ENCODE data around the gene NECAB3.
"Not testable (repeated sequence)": the region's sequence is repeated elsewhere in the genome, so short reads cannot be mapped to it uniquely, and the experiment has no call there.

Gene NECAB3

DNA sequence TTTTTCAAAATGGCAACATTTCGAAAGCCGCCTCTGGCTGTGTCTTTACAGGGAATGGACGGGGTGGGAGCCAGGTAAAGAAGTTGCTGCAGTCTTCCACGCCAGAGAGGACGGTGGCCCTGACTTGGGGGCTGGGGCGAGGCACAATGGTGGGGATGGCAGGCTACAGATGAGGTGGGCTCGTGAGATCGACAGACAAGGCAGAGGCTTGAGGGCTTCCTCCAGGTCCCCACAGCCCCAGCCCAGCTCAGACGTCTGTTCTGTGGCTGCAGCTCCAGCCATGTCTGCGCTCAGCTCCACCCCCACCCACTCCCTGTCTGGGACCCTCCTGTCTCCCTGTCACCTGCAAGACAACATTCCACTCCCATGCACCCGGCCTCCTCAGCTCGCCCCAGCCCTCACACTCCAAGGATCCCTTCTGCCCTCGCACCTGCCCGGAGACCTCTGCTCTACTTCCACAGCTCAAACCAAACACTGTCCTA, 19.5 kb downstream of the NECAB3 start:
- peak overlapping the region; percentile 84 for H3K27ac Mint-ChIP-seq (ENCODE audit: low read depth)

DNA sequence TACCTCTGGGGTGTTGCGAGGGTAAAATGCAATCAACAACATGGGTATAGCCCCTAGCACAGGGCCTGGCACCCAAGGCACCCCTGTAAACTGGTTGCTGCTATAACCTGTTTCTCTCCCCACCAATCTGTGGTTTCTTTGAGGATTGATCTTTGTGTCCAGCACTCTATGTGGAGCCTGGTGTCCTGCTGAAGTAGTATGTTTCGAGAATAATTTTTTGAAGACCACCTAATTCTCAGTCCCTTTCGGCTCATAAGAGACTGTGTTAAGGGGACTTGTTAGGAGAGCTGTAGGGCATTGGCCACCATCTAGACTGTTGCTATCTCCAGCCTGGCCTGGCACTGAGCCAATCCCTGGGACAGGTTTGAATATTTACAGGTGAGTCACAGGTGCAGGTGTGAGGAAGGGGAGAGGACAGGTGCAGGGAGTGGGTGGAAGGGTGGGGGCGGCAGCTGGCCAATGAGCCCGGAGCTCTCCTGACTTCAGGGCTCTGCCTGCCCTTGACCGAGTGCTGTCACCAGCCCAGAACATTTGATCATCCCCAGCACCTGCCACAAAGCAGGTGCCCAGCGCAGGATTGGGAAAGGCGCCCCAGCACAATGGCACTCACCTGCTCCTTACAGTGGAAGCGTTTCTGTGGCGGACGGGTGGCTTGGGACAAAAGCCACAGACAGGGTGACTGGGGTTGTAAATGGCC, 20.2 kb downstream of the NECAB3 start:
- Mint-ChIP-seq H3K27ac (ENCODE audit: low read depth) (no peak overlapping the region), H3K4me1 (no peaks in the 10 kb centered on the region), H3K36me3 (ENCODE audit: insufficient read depth) (no peaks in the 10 kb centered on the region), H3K4me3 (no peak overlapping the region), H3K9me3 (no peaks in the 10 kb centered on the region), H3K27me3 (no peaks in the 10 kb centered on the region)
- no peak for DNase-seq (ENCODE audit: low spot score in 2 of 2)
- ATAC-seq (replicated peaks; ENCODE audit: extremely low read depth, poor library complexity, severe bottlenecking), result no peak

More for the DNA sequence above, 19.5 kb downstream of the NECAB3 start:
- ATAC-seq (replicated peaks; ENCODE audit: extremely low read depth, poor library complexity, severe bottlenecking), result no peak
- H3K9me3 Mint-ChIP-seq, result no peaks in the 10 kb centered on the region
- no peaks in the 10 kb centered on the region for H3K27me3 Mint-ChIP-seq
- H3K36me3 Mint-ChIP-seq (ENCODE audit: insufficient read depth), result no peaks in the 10 kb centered on the region
- DNase-seq (ENCODE audit: low spot score in 2 of 2), result no peak
- no peak overlapping the region for H3K4me3 Mint-ChIP-seq
- no peaks in the 10 kb centered on the region for H3K4me1 Mint-ChIP-seq

DNA sequence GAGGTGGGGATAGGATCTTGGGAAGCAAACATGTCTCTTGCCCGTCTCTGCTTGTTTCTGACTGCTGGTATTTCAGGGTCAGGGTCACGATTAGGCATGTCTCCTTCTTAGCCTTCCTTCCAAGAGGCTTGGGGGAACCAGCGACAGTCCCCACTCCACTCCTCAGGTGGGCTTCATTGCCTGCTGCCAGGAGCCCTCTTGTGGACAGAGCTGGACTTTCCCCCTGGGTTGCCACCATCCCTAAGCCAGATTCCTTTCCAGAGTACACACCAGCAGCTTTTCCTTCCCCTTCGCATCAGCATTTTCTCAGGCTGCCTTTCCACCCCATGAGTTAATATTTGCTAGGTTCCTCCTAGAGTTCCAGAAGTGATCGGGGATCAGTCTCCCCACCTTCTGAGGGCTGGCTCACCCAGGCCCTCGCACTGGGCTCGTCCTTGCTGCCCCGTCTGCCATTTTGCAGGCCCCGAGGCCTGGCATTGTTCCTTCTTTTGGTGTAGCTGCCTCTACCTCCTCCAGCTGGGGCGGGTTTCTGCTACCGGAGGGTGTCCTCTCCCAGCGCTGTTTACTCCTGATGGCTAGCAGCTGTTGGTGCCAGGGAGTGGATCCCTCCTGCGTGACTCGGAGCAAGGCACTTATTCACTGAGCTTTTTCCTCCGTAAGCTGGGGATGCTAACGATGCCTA, 20.9 kb downstream of the NECAB3 start:
- H3K4me3 Mint-ChIP-seq, result no peak overlapping the region
- peak; percentile 28 for ATAC-seq (replicated peaks; ENCODE audit: extremely low read depth, poor library complexity, severe bottlenecking)

DNA sequence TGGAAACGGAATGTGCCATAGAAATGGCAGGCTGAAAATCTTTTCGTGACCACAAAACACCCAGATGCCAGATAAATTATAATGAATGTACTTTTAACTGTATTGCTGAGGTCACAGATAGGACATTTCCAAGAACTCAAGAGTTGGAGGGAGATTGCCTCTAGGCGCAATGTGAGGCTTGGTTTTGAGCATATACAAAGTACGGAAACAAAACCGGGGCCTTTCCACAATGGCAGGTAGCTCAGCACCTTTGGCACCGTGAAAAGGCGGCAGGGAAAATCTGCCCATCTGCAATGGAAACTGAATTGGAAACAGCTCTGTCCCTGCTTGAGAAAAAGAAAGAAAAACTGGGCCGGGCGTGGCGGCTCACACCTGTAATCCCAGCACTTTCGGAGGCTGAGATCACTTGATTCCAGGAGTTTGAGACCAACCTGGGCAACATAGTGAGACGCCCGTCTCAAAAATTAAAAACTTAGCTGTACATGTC, 22.6 kb downstream of the NECAB3 start:
- no peak for ATAC-seq (replicated peaks; ENCODE audit: extremely low read depth, poor library complexity, severe bottlenecking)
- no peak for DNase-seq (ENCODE audit: low spot score in 2 of 2)
- no peaks in the 10 kb centered on the region for H3K9me3 Mint-ChIP-seq
- H3K27me3 Mint-ChIP-seq, result no peaks in the 10 kb centered on the region
- H3K27ac Mint-ChIP-seq (ENCODE audit: low read depth), result no peak overlapping the region
- H3K4me1 Mint-ChIP-seq, result peaks cover 15% of the 10 kb centered on the region
- peaks cover 2% of the 10 kb centered on the region for H3K36me3 Mint-ChIP-seq (ENCODE audit: insufficient read depth)
- H3K4me3 Mint-ChIP-seq, result no peak overlapping the region

More for the DNA sequence above, 20.9 kb downstream of the NECAB3 start:
- H3K36me3 Mint-ChIP-seq (ENCODE audit: insufficient read depth), result no peaks in the 10 kb centered on the region
- no peak overlapping the region for H3K27ac Mint-ChIP-seq (ENCODE audit: low read depth)
- no peak for DNase-seq (ENCODE audit: low spot score in 2 of 2)
- H3K27me3 Mint-ChIP-seq, result no peaks in the 10 kb centered on the region
- H3K9me3 Mint-ChIP-seq, result no peaks in the 10 kb centered on the region
- peaks cover 5% of the 10 kb centered on the region for H3K4me1 Mint-ChIP-seq

DNA sequence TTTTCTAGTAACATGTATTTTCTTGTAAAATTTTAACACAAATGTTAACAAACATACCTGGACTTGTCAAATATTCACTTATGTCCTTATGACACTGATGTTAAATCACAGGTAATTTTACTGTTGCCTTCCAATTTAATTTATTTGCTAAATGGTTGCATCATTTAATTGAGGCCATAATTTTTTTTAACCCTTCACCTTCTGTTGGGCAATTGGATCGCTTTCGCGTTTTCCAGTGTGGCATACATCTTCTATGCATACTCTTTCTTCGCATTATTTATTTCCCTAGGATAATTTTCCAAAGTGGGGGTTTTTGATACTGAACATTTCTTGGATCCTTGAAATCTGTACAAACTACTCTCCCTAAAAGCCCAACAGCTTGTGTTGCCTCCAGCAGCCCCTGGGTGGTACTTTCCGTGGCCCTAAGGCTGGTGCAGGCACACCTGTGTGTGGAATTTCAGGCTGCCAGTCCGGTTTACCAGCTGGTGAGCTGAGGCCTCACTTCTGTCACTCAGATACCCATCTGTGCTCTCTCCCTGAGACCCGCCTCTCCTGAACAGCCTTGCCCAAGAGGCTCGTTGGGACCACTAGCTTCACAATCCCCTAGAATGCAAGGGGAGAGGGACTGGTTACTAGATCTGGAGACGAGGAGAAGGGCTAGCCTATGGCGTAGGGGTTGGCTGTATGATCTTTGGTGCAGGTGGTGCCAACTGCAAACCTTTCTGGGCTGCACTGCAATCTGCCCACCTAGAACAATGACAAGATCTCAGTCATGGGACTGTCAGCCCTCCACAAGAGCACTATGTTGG, 23.3 kb downstream of the NECAB3 start:
- DNase-seq (ENCODE audit: low spot score in 2 of 2) (no peak), ATAC-seq (replicated peaks; ENCODE audit: extremely low read depth, poor library complexity, severe bottlenecking) (no peak)
- no peaks in the 10 kb centered on the region for H3K27me3 Mint-ChIP-seq
- H3K9me3 Mint-ChIP-seq, result no peaks in the 10 kb centered on the region
- peaks cover 2% of the 10 kb centered on the region for H3K36me3 Mint-ChIP-seq (ENCODE audit: insufficient read depth)
- H3K27ac Mint-ChIP-seq (ENCODE audit: low read depth), result no peak overlapping the region
- H3K4me1 Mint-ChIP-seq, result peaks cover 15% of the 10 kb centered on the region
- H3K4me3 Mint-ChIP-seq, result no peak overlapping the region

DNA sequence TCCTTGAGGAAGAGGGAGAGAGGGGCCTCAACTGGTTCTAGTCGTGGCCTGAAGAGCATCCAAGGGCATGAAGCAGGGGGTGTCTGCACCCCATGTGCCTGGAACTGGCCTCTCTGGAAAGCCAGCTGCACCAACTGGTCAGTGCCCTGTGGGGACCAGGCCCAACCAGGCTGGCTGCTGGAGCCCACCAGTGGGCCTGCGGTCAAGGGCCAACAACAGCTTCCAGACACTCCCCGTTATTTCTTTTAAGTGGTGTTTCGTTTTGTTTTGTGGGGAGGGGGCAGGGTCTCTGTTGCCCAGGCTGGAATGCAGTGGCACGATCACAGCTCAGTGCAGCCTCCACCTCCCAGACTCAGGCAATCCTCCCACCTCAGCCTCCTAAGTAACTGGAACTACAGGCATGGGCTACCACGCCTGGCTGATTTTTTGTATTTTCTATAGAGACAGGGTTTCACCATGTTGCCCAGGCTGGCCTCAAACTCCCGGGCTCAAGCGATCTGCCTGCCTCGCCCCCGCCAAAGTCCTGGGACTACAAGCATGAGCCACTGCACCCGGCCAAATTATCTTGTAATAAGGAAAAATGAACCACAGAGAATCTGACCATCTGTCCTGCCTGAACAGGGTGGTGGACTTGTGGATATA, 24.0 kb downstream of the NECAB3 start:
- Mint-ChIP-seq H3K9me3 (no peaks in the 10 kb centered on the region), H3K4me3 (no peak overlapping the region), H3K4me1 (peaks cover 15% of the 10 kb centered on the region), H3K36me3 (ENCODE audit: insufficient read depth) (peaks cover 4% of the 10 kb centered on the region), H3K27me3 (no peaks in the 10 kb centered on the region), H3K27ac (ENCODE audit: low read depth) (no peak overlapping the region)
- no peak for ATAC-seq (replicated peaks; ENCODE audit: extremely low read depth, poor library complexity, severe bottlenecking)
- no peak for DNase-seq (ENCODE audit: low spot score in 2 of 2)

DNA sequence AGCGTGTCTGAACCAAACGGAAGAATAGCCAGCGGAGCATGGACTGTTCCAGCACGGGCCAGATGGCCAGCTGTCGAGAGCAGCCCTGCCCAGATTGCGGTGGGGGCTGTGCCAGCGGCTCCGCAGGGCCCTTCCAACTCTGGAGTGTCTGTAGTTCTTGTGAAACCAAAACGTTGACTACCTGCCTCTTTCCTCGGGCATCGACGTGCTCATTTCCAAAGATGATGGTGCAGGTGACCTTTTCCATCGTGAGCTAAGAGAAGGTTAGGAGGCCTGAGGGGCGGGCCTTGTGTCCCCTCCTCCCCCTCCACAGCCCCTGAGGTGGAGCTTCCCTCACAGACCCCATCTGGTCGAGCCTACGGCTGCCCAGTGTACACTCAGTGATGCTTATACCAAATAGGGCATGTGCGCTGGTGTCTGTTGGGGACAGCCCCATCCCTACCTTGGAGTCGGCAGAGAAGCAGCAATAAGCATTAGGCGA, 25.0 kb downstream of the NECAB3 start:
- H3K4me1 Mint-ChIP-seq, result peaks cover 15% of the 10 kb centered on the region
- no peak for ATAC-seq (replicated peaks; ENCODE audit: extremely low read depth, poor library complexity, severe bottlenecking)
- H3K27me3 Mint-ChIP-seq, result no peaks in the 10 kb centered on the region
- H3K9me3 Mint-ChIP-seq, result no peaks in the 10 kb centered on the region
- H3K27ac Mint-ChIP-seq (ENCODE audit: low read depth), result no peak overlapping the region
- no peak overlapping the region for H3K4me3 Mint-ChIP-seq
- H3K36me3 Mint-ChIP-seq (ENCODE audit: insufficient read depth), result peaks cover 10% of the 10 kb centered on the region
- DNase-seq (ENCODE audit: low spot score in 2 of 2), result no peak

DNA sequence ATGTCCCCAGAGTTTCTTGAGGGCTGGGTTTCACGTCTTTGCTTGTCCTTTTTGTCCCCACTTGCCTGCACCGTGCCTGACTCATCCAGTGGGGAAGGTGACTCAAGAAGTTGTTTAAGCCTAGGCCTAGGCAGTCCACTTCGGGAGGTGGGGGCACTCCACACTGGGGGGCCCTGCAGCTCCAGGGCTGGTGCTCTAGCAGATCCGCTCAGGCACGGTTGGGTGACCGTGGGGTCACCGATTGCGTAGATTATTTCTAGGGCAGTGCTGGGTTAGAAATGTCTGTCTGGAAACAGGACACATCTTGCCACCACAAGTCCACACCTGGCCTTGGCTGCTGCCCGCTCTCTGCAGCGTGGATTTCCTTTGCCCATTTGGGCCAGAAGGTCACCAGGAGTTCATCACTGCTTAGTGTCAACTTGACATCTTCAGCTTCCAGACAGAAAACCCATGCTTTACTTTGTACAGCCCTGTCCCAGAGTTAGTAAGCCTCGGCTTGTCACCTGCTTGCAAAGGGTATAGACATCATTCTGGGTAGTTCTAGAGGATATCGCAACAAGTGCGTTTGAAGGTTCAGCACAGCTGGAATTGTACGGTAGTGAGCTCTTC, 25.7 kb downstream of the NECAB3 start:
- H3K4me1 Mint-ChIP-seq, result peaks cover 15% of the 10 kb centered on the region
- DNase-seq (ENCODE audit: low spot score in 2 of 2), result no peak
- H3K27ac Mint-ChIP-seq (ENCODE audit: low read depth), result no peak overlapping the region
- H3K9me3 Mint-ChIP-seq, result no peaks in the 10 kb centered on the region
- H3K36me3 Mint-ChIP-seq (ENCODE audit: insufficient read depth), result peaks cover 10% of the 10 kb centered on the region
- H3K4me3 Mint-ChIP-seq, result no peak overlapping the region
- no peak for ATAC-seq (replicated peaks; ENCODE audit: extremely low read depth, poor library complexity, severe bottlenecking)
- no peaks in the 10 kb centered on the region for H3K27me3 Mint-ChIP-seq

DNA sequence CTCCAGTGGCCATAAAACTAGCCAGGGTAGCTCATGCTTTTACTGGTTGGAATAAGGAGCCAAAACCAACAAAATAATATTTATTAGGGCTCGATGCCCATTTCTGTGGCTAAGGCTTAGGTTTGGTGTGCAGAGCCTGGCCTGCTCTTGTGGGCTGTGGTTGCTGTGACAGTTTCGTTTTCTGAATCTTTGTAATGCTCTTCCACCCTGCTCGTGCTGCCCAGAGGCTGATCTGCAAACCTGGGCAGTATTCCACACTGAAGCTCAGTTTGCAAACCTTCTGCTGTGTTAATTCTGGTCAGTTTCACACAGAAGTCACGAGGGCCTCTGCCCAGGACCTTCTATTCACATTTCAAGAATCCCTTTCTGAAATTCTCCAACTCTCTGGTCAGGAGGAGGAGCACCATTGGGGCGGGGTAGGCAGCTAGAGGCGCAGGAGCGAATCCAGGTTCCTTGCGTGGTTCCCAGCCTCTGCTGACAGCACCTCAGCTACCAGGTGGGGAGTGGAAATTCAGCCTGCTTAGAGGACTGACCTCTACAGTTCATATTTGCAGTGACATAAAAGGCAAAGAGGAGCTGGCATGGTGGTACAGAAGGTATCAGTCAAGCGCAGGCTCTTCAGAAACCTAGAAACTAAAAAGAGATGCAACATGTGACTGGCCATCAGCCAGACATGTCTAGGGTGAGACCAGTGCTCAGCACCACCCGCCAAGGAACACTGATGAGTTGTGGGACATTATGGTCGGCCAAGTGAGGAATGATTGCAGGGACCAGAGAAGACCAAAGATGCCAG, 26.4 kb downstream of the NECAB3 start:
- Mint-ChIP-seq H3K4me3 (peak overlapping the region; percentile 47), H3K27me3 (no peaks in the 10 kb centered on the region), H3K9me3 (no peaks in the 10 kb centered on the region), H3K4me1 (peaks cover 15% of the 10 kb centered on the region), H3K27ac (ENCODE audit: low read depth) (peak overlapping the region; percentile 62), H3K36me3 (ENCODE audit: insufficient read depth) (peaks cover 14% of the 10 kb centered on the region)
- DNase-seq (ENCODE audit: low spot score in 2 of 2), result no peak
- peak; percentile 86 for ATAC-seq (replicated peaks; ENCODE audit: extremely low read depth, poor library complexity, severe bottlenecking)

DNA sequence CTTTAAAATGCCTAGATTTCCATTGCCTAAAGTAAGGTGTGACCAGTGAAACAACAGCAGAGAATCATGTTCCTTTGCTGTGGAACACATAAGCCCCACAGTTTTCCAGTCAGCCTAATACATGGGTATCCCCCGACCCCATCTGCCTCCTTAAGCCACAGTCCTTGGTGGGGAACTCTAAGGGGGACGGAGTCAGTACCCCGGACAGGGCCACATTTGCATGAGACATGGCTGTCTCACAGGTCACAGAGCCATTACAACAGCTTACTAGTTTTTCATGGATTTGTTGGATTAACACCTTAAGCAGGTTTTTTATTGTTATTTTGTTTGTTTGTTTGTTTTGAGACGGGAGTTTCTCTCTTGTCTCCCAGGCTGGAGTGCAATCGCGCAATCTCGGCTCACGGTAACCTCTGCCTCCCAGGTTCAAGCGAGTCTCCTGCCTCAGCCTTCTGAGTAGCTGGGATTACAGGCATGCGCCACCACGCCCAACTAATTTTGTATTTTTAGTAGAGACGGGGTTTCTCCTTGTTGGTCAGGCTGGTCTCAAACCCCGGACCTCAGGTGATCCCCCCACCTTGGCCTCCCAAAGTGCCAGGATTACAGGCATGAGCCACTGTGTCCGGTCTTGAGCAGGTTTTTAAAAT, 27.1 kb downstream of the NECAB3 start:
- not testable (repeated sequence) for ATAC-seq (replicated peaks; ENCODE audit: extremely low read depth, poor library complexity, severe bottlenecking); DNase-seq (ENCODE audit: low spot score in 2 of 2); H3K9me3 Mint-ChIP-seq; H3K27me3 Mint-ChIP-seq
- peak overlapping the region; percentile 62 for H3K27ac Mint-ChIP-seq (ENCODE audit: low read depth)
- peaks cover 18% of the 10 kb centered on the region for H3K36me3 Mint-ChIP-seq (ENCODE audit: insufficient read depth)
- H3K4me3 Mint-ChIP-seq, result peak overlapping the region; percentile 47
- peaks cover 15% of the 10 kb centered on the region for H3K4me1 Mint-ChIP-seq

DNA sequence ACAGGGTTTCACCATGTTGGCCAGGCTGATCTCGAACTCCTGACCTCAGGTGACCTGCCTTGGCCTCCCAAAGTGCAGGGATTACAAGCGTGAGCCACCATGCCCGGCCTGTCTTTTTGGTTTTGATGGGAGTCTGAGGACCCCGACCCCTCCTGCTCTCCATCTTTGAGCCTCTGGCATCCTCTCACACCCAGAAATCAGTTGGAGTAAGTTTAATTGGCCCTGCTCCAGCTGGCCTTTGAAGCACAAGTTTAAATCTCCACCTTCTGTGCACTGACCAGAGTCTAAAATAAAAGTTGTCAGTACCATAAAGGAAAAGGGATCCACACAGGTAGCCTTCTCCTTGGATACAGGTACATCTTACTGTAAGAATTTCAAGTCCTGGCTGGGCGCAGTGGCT, 28.0 kb downstream of the NECAB3 start:
- H3K27me3 Mint-ChIP-seq, result no peaks in the 10 kb centered on the region
- H3K36me3 Mint-ChIP-seq (ENCODE audit: insufficient read depth), result peaks cover 22% of the 10 kb centered on the region
- H3K4me1 Mint-ChIP-seq, result peaks cover 15% of the 10 kb centered on the region
- DNase-seq (ENCODE audit: low spot score in 2 of 2) (no peak), ATAC-seq (replicated peaks; ENCODE audit: extremely low read depth, poor library complexity, severe bottlenecking) (no peak)
- H3K9me3 Mint-ChIP-seq, result no peaks in the 10 kb centered on the region
- no peak overlapping the region for H3K4me3 Mint-ChIP-seq
- no peak overlapping the region for H3K27ac Mint-ChIP-seq (ENCODE audit: low read depth)
